GM08714 (cell line): ENCODE data around the gene ELFN1.

Experiments used
- H3K4me3 ChIP-seq: fragments of 200-500 bp; sonication (Bioruptor generic); 2 replicates; pipeline ENCODE4 v1.5.1; 2014; ENCODE audit warnings: mild to moderate bottlenecking, low read length, inconsistent platforms
- ZNF274 ChIP-seq: IDR thresholded peaks from 2 replicates; pipeline ENCODE4 v1.6.1; 2012; ENCODE audit warnings: mild to moderate bottlenecking, low read depth, low read length

The ELFN1 gene

DNA sequence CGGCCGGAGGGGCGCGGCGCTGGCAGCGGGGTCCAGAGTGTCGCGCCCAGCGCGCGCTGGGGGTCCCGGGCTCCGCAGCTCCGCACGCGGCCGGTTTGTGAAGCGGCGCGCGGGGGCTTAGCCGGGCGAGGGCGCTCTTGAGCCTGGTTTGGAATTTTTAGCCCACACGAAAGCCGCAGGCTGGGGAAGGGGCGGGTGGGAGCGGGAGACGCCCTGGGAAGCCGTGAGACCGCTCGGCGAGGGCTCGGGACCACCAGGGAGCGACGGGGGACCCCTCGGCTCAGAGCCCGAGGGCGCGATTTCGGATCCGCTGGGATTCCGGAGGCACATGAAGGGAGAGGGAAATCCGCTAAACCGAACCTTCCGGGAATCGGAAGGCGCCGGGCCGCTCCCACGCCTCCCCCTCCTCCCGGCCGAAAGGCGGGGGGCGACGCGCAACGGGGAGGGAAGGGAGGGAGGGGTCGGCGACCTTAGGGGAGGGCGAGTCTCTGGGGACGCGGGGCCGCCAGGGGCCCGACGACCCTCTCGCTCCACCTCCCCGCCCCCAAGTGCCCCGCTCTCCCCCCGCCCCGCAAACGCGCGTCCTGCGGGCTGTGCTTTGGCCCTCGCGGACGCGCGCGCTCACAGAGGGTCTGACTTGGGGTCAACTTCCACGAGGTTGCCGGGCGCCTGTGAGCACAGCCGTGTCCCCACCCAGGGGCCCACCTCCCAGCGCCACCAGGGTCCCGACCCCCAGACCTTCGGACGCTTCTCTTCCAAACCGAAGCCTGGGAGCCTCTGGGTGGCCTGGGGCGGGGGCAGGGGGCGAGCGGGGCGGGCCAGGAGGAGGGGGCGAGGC, 5.1 kb upstream of the ELFN1 start:
- TF ChIP-seq ZNF274: no peak
- peak overlapping the region; percentile 5; the same call in 1 of the 2 replicates for H3K4me3 ChIP-seq

DNA sequence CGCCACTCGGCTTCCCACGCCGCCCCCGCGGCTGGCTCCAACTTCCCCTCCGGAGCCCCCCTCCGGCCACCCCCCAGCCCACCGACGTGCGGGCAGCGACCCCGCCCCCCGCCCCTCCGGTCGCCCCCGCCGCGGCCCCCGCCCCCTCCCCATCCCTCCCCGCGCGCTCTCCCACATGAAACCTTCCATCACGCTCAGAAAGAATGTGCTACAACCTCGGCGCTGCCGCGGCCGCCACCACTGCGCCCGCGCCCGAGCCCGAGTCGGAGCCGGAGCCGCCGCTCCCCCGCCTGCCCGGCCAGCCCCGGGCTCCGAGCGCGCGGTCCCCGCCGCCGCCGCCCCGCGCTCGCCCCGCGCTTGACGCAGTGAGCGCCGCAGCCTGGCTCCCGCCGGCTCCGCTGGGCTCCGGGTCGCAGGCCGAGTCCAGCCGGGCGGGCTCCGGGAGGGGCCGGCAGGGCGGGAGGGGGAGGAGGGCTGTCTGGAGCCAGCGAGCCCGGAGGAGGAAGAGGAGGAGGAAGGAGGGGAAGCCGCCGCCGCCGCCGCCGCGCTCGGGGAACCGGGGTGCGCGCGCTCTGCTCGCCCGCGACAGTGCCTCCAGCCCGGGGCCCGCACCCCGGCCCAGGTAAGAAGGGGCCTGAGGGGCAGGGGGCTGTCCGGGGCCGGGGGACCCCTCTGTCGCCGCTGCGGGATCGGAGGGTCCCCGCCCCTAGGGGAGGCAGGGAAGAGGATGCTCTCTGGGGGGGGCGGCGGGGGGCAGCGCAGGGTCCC, 4.3 kb upstream of the ELFN1 start:
- no peak for TF ChIP-seq ZNF274
- no peak overlapping the region for H3K4me3 ChIP-seq

DNA sequence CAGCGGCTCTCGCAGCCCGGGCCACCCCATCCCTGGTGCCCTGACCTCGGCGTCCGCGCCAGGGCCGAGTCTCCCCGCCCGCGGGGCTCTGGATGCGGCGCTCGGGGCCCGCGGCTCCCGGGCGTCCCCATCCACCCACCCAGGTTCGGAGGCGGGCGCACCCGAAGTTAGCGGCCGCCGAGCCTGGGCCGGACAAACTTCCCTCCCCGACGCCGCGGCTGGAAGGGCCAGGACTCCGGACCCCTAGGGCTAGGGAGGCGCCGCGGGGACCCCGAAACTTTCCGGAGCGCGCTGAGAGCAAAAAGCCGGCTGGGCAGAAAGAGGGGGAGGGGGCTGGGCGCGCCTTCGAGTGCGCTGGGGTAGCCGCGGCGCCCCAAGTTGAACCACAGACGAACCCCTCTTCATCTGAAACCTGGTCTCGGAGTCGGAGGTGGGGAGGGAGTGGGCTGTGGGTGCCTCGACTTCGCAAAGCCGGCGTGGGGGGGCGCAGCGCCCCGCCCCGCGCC, 3.7 kb upstream of the ELFN1 start:
- H3K4me3 ChIP-seq: no peak overlapping the region

DNA sequence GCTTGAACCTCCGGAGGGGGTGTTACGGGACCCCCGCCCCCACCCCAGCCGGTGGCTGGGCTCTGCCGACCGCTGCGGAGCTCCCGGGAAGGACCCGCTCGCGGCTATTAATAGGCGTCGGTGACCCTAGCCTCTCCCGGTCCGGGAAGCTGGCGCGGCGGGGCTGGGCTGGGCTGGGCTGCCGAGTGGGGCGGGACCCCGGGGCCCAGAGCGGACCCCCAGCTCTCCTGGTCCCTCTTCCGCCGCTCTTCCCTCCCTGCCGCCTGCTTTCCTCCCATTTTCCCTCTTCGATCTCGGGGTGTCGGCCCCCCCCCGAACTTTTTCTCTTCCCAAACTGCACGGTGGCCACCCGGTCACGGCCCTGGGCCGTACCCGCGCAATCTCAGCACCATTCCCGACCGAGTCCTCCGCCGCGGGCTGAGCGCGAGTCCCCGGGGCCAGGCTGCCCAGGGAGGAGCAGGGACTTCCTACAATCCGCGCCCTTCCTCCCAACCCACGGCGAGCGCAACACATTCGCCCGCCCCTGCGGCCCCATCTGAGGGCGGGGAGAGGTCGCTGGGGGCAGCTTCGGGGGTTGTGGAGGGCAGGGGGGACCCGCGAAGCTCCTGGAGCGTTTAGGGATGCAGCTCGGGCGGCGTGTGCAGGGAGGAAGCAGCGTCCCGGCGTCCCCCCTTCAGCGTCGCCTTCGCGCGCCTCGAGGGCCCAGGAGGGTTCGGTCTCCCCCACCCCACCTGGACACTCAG, 3.1 kb upstream of the ELFN1 start:
- TF ChIP-seq ZNF274: no peak

More for the DNA sequence above, 3.7 kb upstream of the ELFN1 start:
- TF ChIP-seq ZNF274: no peak

DNA sequence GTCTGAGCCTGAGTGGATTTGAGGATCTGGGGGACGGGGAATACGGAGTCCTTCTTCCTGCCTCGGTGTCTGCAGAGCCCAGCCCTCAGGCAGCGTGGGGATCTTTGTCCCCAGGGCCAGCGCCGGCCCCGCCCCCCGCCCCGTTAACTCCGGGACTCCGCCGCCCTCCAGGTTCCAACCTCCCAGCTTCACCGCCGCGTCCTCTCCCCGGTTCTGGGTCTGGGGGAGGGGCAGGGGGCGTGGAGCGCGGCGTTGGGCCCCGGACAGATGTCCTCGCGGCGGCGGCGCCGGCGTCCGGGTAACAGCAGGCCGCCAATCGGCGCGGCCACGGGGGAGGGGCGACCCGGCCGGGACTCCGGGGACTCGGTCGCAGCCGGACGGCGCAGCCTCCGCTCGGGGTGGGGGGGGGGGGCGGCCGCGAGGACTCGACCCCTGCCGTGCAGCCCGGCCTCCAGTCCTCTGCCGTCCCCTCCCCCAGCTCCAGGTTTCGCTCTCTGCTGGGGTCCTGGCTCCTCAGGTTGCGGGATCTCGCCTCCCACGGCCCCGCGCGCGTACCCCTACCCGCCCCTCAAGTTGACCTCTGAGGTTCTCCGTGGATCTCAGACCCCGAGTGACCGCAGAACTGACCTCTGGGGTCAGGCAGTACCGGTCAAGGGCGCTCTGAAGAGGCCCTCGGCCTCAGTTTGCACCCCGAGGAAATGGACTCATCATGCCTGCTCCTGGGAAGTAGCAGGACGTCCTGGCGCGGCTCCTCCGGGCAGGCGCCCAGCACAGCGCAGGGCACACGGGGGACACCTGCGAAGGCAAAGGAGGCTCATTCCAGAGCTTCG, 2.3 kb upstream of the ELFN1 start:
- TF ChIP-seq ZNF274: no peak
- H3K4me3 ChIP-seq: no peak overlapping the region; the same call in 1 of the 2 replicates

More for the DNA sequence above, 3.1 kb upstream of the ELFN1 start:
- H3K4me3 ChIP-seq: no peak overlapping the region; the same call in 1 of the 2 replicates

DNA sequence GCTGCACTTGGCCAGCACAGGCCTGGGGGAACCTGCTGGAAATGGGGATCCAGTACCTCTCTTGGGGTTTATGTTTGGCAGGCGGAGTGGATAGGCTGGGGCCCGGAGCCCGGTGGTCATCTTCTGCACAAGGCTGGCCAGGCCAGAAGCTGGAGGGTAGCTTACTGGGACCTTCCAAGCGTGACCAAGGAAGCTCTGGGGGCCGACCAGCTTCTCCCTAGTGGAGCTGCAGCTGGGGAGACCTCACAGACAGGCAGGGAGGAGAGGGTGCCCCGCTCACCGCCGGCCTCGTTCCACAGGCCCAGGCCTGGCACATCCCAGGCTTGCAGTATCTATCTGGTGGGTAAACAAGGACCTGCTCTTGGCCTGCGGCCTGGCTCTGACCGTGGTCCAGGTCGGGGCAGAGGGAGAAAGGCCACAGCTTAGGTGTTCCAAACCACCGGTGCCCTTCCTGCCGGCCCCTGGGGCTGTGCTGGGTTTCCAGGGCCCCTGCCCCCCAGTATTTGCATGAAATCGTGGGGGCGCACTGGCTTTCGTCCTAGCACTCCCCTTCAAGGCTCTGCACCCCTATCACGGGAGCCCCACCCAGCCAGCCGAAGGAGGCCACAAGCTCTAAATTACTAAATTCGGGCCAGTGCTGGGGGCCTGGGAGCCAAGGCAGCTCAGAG, 1.5 kb upstream of the ELFN1 start:
- TF ChIP-seq ZNF274: no peak
- no peak overlapping the region for H3K4me3 ChIP-seq

DNA sequence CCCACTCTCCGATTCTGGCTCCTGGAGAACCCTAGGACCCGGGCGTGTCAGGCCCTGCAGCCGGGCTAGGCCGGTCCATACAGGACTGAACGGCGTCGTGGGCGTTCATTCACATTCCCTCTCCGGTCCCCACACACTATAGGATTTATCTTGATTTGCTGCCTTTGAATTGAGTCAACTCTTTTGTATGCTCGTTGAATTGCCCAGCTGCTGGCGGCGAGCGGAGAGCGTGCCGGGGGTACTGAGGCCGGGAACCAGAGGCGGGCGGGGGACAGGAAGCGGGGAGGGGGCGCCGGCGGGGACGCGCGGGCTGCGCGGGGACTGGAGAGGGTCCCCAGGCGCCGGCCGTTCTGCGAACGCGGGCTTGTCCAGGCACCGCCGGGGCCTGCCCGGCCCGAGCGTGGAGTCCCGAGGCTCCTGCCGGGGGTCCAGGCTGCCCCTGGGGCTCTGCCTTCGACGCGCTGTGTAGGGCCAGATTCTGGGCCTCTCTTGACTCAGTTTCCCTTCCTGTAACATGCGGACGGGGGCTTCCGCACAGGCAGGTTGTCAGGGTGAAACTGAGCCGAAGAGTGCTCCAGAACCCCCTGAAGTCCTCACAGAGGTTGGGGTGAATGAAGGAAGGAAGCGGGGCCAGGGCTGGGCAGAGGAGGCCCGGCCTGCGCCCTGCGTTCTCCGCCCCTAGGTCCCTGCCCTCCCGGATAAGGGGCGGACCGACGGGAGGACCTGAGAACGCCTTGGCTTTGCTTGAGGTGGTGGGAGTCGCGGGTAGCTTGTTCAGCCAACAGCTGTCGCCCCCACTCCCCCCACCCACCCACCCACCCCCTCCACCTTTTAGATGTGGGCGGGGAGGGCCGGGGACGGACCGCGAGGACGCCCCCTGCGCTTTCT, 769 bp upstream of the ELFN1 start:
- no peak for TF ChIP-seq ZNF274
- no peak overlapping the region for H3K4me3 ChIP-seq

DNA sequence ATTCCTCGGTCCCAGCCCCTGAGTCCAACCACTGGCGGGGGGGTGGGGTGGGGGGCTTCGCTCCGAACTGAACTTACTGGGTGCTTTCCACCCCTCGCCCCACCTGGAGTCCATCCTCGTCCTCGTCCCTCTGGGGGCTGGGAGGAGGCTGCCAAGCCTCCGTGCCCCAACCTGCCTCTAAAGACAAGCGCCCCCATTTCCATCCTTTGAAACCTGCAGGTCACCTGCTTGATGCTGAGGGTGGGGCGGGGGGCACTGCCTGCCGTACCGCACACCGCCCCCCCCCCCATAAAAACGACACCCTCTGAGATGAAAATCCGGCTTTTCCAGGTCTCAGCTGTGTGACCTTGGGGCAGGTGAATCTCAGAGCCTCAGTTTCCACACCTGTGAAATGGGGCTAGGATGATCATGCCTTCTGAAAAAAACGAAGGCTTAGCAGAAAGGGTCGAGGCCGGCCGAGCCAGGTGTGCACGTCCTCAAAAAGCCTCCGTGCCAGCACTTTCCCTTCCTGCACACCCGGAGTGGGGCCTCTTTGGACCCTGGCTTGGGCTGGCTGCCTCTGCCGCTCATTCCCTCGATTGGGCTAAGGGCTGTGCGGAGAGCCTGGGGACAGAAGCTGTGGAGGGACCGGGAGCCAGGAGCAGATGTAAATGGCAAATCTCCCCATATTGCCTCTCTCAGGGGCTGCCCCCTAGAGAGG, 967 bp downstream of the ELFN1 start:
- H3K4me3 ChIP-seq: no peak overlapping the region

DNA sequence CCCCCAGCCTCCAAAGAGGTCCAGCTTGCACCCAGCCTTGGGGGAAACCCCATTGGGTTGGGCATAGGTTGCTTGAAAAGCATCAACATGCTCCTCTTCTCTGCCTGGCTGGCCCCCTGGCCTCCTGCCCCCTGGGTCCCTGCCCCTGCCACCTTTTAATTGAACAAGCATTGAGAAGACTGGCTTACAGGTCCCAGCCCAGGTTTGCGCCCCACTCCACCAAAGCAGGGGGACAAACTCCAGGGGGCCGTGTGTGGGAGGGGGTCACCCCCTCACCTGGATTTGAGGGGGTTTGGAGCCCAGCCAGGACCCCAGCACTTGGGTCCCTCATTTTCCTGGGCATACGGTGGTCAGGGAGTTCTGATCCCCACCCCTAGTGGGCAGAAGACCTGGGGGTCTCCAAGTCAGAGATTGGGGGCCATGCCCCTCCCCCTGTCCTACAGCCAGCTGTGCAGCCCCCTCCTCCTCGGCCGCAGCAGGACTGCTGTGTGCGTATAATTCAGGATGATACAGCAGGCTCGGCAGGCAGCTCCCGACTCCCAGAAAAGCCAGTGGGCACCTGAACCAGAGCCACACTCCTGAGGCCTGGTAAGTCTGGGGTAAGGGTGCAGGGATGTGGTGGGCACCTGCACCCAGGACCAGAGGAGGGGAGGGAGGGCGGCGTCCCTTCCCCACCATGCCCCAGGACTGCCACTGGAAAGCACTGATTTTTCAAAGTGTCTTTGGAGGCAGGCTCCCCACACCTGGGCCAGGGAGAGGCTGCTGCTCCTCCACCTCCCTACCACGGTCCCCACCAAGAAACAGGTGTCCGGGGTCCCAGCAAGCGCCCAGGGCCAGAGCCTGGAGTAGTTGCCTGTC, 1.7 kb downstream of the ELFN1 start:
- H3K4me3 ChIP-seq: no peak overlapping the region
- no peak for TF ChIP-seq ZNF274

More for the DNA sequence above, 967 bp downstream of the ELFN1 start:
- TF ChIP-seq ZNF274: no peak

DNA sequence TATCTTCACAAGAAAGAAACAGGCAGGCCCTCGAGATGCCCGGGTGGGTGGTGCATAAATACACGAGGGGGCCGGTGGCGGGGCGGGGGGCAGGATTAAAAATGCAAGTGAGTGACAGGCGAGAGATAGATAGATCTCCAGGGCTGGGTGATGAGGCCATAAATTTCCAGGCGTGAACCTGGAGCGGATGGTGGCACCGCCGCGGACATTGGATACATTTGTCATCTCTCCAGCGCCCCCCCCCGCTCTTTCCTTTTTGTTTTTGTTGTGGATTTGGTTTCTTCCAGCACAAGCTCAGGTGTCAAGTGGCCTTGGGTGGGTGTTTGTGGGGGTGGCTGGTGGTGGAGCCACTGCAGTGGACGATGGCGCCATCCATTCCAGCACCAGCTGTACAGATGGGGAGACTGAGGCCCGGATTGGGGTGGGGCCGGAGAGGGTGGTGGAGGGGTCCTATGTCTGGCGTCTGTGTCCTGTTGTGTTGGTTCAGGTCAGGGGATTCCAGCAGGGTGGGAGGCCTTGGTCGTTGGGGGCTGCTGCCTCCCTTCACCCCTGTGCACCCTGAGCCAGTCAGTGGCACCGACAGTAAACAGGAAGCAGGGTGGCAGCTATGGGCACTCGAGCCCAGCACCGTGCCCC, 2.9 kb downstream of the ELFN1 start:
- no peak overlapping the region for H3K4me3 ChIP-seq
- TF ChIP-seq ZNF274: no peak
